WTC11 (cell line): Measurements from ENCODE around the gene UBE2M. TPM values are rescaled to one million over a fixed set of nuclear protein-coding genes. Genes with fewer than 3 reads are reported as not detected.

Experiments
- ATAC-seq: fragments of 200-7000 bp; cut with Tn5 transposase; 2 replicates; pipeline ENCODE4 v1.10.0; 2021; ENCODE audit warnings: mild to moderate bottlenecking, moderate library complexity
- CTCF ChIA-PET: fragments of 300-600 bp; sonication (Branson Sonifier 250); formaldehyde crosslinking; loops from one replicate; lab custom pipeline; 2021; ENCODE audit warnings: antibody characterized with exemption; lab: Charles Lee
- POLR2A ChIA-PET: fragments of 350-600 bp; sonication (Branson Sonifier 250); formaldehyde crosslinking; loops from one replicate; lab custom pipeline; 2021; ENCODE audit warnings: antibody characterized with exemption; lab: Charles Lee
- DNase-seq: peaks from one replicate; pipeline ENCODE4 v3.0.0; 2021; ENCODE audit warnings: low spot score
- H3K27ac Mint-ChIP-seq: 2 replicates; pipeline ENCODE4 v1.8.0; 2021; ENCODE audit warnings: mixed read lengths
- H3K27me3 Mint-ChIP-seq: 2 replicates; pipeline ENCODE4 v1.8.0; 2021; ENCODE audit warnings: low read depth, mild to moderate bottlenecking, moderate library complexity, mixed read lengths
- H3K36me3 Mint-ChIP-seq: 2 replicates; pipeline ENCODE4 v1.8.0; 2021; ENCODE audit warnings: mixed read lengths
- H3K4me1 Mint-ChIP-seq: 2 replicates; pipeline ENCODE4 v1.8.0; 2022; ENCODE audit warnings: mixed read lengths
- H3K4me3 Mint-ChIP-seq: 2 replicates; pipeline ENCODE4 v1.8.0; 2021; ENCODE audit warnings: mild to moderate bottlenecking, moderate library complexity, mixed read lengths
- H3K9me3 Mint-ChIP-seq: 2 replicates; pipeline ENCODE4 v1.8.0; 2021; ENCODE audit warnings: mixed read lengths
- FOXP4 ChIP-seq: sonication (generic); formaldehyde crosslinking; IDR thresholded peaks from 2 replicates; pipeline ENCODE4 v1.8.0; 2022; ENCODE audit warnings: mild to moderate bottlenecking, missing genetic modification reagents
- GABPB1 ChIP-seq: sonication (generic); formaldehyde crosslinking; IDR thresholded peaks from 2 replicates; pipeline ENCODE4 v1.8.1; 2023; ENCODE audit warnings: mild to moderate bottlenecking, missing genetic modification reagents
- GRHL2 ChIP-seq: fragments of 250-450 bp; sonication (Bioruptor Pico); IDR thresholded peaks from 2 replicates; pipeline ENCODE4 v1.8.0; 2022; ENCODE audit warnings: mild to moderate bottlenecking, moderate library complexity; ENCODE audit not compliant: insufficient replicate concordance, severe bottlenecking
- HMGXB4 ChIP-seq: sonication (generic); formaldehyde crosslinking; IDR thresholded peaks from 2 replicates; pipeline ENCODE4 v1.8.1; 2023; ENCODE audit warnings: mild to moderate bottlenecking, moderate library complexity, missing genetic modification reagents
- MYBL2 ChIP-seq: sonication (generic); formaldehyde crosslinking; IDR thresholded peaks from 2 replicates; pipeline ENCODE4 v1.8.1; 2023; ENCODE audit warnings: mild to moderate bottlenecking, moderate library complexity, missing genetic modification reagents
- TCF7 ChIP-seq: sonication (generic); formaldehyde crosslinking; IDR thresholded peaks from 2 replicates; pipeline ENCODE4 v1.8.0; 2022; ENCODE audit warnings: mild to moderate bottlenecking, low read depth, missing genetic modification reagents, moderate library complexity
- ZNF317 ChIP-seq: sonication (generic); formaldehyde crosslinking; IDR thresholded peaks from 2 replicates; pipeline ENCODE4 v1.8.1; 2023; ENCODE audit warnings: low read depth, mild to moderate bottlenecking, moderate library complexity, missing genetic modification reagents, borderline replicate concordance
- ZNF532 ChIP-seq: fragments of 250-450 bp; sonication (Bioruptor Pico); IDR thresholded peaks from 2 replicates; pipeline ENCODE4 v1.9.0; 2021; ENCODE audit warnings: mild to moderate bottlenecking, borderline replicate concordance
- total RNA-seq: library from RNA; stranded (reverse); gene quantifications from 3 replicates; pipeline ENCODE4 v1.2.3, GENCODE V29; 2021

Gene UBE2M
- total RNA-seq, 1 experiment from 2014 or later: 105 TPM

GRCh38 chr19:58518256-58519086 is 39.9 kb downstream of the UBE2M start (continued):
- no peak for TF ChIP-seq FOXP4 (CRISPR knock-in tag)

GRCh38 chr19:58516964-58517833 is 41.2 kb downstream of the UBE2M start:
- 0 out of 2 replicates have a peak, but pooled peaks have one; percentile 23 for TF ChIP-seq TCF7 (CRISPR knock-in tag)
- TF ChIP-seq ZNF317 (CRISPR knock-in tag): no peak
- Mint-ChIP-seq H3K27ac (no peak overlapping the region), H3K4me3 (no peak overlapping the region), H3K9me3 (no peaks in the 10 kb centered on the region), H3K4me1 (peaks cover 45% of the 10 kb centered on the region), H3K36me3 (peaks cover 5% of the 10 kb centered on the region), H3K27me3 (peaks cover 3% of the 10 kb centered on the region)
- DNase-seq: peak; percentile 42
- no peak for ATAC-seq
- ChIA-PET POLR2A (no interaction called here), CTCF (interaction anchor here (1.1 to 6.5 kb wide), 5 partner anchors 21 to 64 kb away, joined by 3 to 60 read pairs (median 20); partner anchors contain the start of gene TRIM28)

GRCh38 chr19:58516246-58516836 is 42.1 kb downstream of the UBE2M start:
- peak overlapping the region; percentile 75; the same call in 1 of the 2 replicates for H3K4me3 Mint-ChIP-seq
- no peak overlapping the region for H3K27ac Mint-ChIP-seq
- peaks cover 5% of the 10 kb centered on the region for H3K27me3 Mint-ChIP-seq
- TF ChIP-seq GRHL2 (CRISPR knock-in tag) (no peak), MYBL2 (CRISPR knock-in tag) (no peak), ZNF532 (CRISPR knock-in tag) (no peak), HMGXB4 (CRISPR knock-in tag) (no peak), GABPB1 (CRISPR knock-in tag) (no peak)
- peaks cover 5% of the 10 kb centered on the region for H3K36me3 Mint-ChIP-seq
- DNase-seq (no peak), ATAC-seq (no peak)
- H3K9me3 Mint-ChIP-seq: no peaks in the 10 kb centered on the region
- H3K4me1 Mint-ChIP-seq: peaks cover 40% of the 10 kb centered on the region
- ChIA-PET CTCF (interaction anchor here (1.1 to 6.5 kb wide), 5 partner anchors 22 to 65 kb away, joined by 3 to 60 read pairs (median 20); partner anchors contain the start of gene TRIM28), POLR2A (no interaction called here)
